Bronchial epithelial cell (primary cell): ENCODE results near the gene HIVEP3. TPM values are rescaled to one million over a fixed set of nuclear protein-coding genes. Genes with fewer than 3 reads are reported as not detected.

Experiments
- DNase-seq: peaks from one replicate; pipeline ENCODE4 v3.0.0-alpha.2; 2010; ENCODE audit warnings: low read depth
- FAIRE-seq: peaks from 2 replicates; lab custom pipeline; 2011; peaks lifted over from hg19 to GRCh38; lab: Jason Lieb, UNC
- H3K27me3 ChIP-seq: 2 replicates; pipeline ENCODE4 v1.5.1; 2011; ENCODE audit warnings: low read length; ENCODE audit not compliant: control insufficient read depth, insufficient read depth
- H3K36me3 ChIP-seq: 2 replicates; pipeline ENCODE4 v1.5.1; 2011; ENCODE audit warnings: low read length; ENCODE audit not compliant: control insufficient read depth, insufficient read depth
- H3K4me3 ChIP-seq: 2 replicates; pipeline ENCODE4 v1.5.1; 2011; ENCODE audit warnings: mild to moderate bottlenecking, low read depth, low read length, control low read depth
- total RNA-seq: library from RNA; depleted of rRNA; stranded (reverse); fragments of >200 nt; gene quantifications from 2 replicates; pipeline ENCODE4 v1.2.1, GENCODE V29; 2014
- TF ChIP-seq, protein P1 (sequence below): IDR thresholded peaks from 2 replicates; pipeline ENCODE4 v1.5.1; 2011; ENCODE audit warnings: mild to moderate bottlenecking, moderate library complexity, low read length, control low read depth, inconsistent platforms; ENCODE audit not compliant: insufficient read depth, severe bottlenecking

HIVEP3 gene
- total RNA-seq, 1 donor from 2014 or later: under 0.01 TPM

- TF ChIP-seq, protein P1, sequence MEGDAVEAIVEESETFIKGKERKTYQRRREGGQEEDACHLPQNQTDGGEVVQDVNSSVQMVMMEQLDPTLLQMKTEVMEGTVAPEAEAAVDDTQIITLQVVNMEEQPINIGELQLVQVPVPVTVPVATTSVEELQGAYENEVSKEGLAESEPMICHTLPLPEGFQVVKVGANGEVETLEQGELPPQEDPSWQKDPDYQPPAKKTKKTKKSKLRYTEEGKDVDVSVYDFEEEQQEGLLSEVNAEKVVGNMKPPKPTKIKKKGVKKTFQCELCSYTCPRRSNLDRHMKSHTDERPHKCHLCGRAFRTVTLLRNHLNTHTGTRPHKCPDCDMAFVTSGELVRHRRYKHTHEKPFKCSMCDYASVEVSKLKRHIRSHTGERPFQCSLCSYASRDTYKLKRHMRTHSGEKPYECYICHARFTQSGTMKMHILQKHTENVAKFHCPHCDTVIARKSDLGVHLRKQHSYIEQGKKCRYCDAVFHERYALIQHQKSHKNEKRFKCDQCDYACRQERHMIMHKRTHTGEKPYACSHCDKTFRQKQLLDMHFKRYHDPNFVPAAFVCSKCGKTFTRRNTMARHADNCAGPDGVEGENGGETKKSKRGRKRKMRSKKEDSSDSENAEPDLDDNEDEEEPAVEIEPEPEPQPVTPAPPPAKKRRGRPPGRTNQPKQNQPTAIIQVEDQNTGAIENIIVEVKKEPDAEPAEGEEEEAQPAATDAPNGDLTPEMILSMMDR: no peak
- Histone ChIP-seq H3K27me3 (no peaks in the 10 kb centered on the region), H3K36me3 (no peaks in the 10 kb centered on the region), H3K4me3 (no peak overlapping the region)
- FAIRE-seq: no peak
- DNase-seq: peak; percentile 40
Measured at GRCh38 chr1:41631971-41632370, 286.8 kb downstream of the HIVEP3 start.

- Histone ChIP-seq H3K4me3 (no peak overlapping the region), H3K27me3 (no peaks in the 10 kb centered on the region), H3K36me3 (no peaks in the 10 kb centered on the region)
- DNase-seq (no peak), FAIRE-seq (no peak)
- TF ChIP-seq, protein P1: no peak
Measured at GRCh38 chr1:41631154-41631553, 287.6 kb downstream of the HIVEP3 start.

DNA sequence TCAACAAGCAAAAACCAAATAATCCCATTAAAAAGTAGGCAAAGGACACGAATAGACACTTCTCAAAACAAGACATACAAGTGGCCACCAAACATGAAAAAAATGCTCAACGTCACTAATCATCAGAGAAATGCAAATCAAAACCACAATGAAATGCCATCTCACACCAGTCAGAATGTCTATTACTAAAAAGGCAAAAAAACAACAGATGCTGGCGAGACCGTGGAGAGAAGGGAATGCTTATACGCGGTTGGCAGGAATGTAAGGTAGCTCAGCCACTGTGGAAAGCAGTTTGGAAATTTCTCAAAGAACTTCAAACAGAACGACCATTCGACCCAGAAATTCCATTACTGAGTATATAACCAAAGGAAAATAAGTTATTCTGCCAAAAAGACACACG, 289.2 kb downstream of the HIVEP3 start:
- peak; percentile 45 for DNase-seq
- H3K36me3 ChIP-seq: no peaks in the 10 kb centered on the region
- TF ChIP-seq, protein P1: no peak
- no peaks in the 10 kb centered on the region for H3K27me3 ChIP-seq
- FAIRE-seq: no peak
- H3K4me3 ChIP-seq: no peak overlapping the region

GRCh38 chr1:41629141-41629540, 289.6 kb downstream of the HIVEP3 start:
- H3K4me3 ChIP-seq: no peak overlapping the region
- no peaks in the 10 kb centered on the region for H3K27me3 ChIP-seq
- no peaks in the 10 kb centered on the region for H3K36me3 ChIP-seq
- DNase-seq: no peak
- TF ChIP-seq, protein P1: no peak
- FAIRE-seq: no peak

GRCh38 chr1:41627491-41628280, 291.0 kb downstream of the HIVEP3 start:
- DNase-seq (no peak), FAIRE-seq (peak; percentile 60)
- no peak overlapping the region for H3K4me3 ChIP-seq
- H3K27me3 ChIP-seq: no peaks in the 10 kb centered on the region
- TF ChIP-seq, protein P1: no peak
- H3K36me3 ChIP-seq: no peaks in the 10 kb centered on the region
